Lung (tissue), 12 donors: Measurements from ENCODE around the gene ETV6. TPM values are rescaled to one million over a fixed set of nuclear protein-coding genes. Genes with fewer than 3 reads are reported as not detected.

Source experiments
- ATAC-seq: fragments of 200-7000 bp; cut with Tn5 transposase; one replicate; pipeline ENCODE4 v1.9.1; 2020; ENCODE audit warnings: moderate number of reproducible peaks; ENCODE audit not compliant: insufficient read depth, low FRiP score
- DNase-seq, 3 donors: peaks; one replicate each; pipeline ENCODE4 v3.0.0-alpha.2; 2013 to 2017
- H3K27ac ChIP-seq, 2 donors: one replicate each; pipeline ENCODE4 v1.5.1; 2013; ENCODE audit warnings: mild to moderate bottlenecking in 2 of 2, moderate library complexity in 2 of 2, control low read depth in 1 of 2, inconsistent platforms in 1 of 2, low read depth in 1 of 2, low read length in 1 of 2
- H3K27me3 ChIP-seq, 3 donors: one replicate each; pipeline ENCODE4 v1.5.1; 2013; ENCODE audit warnings: low read length in 2 of 3; ENCODE audit not compliant: control insufficient read depth in 3 of 3, insufficient read depth in 3 of 3
- H3K36me3 ChIP-seq, 4 donors: one replicate each; pipeline ENCODE4 v1.5.1; 2013; ENCODE audit warnings: low read length in 4 of 4, mild to moderate bottlenecking in 1 of 4, moderate library complexity in 1 of 4; ENCODE audit not compliant: control insufficient read depth in 4 of 4, insufficient read depth in 4 of 4
- H3K4me1 ChIP-seq, 5 donors: one replicate each; pipeline ENCODE4 v1.5.1; 2013; ENCODE audit warnings: low read length in 5 of 5, mild to moderate bottlenecking in 2 of 5, moderate library complexity in 1 of 5; ENCODE audit not compliant: control insufficient read depth in 5 of 5, insufficient read depth in 5 of 5
- H3K4me3 ChIP-seq: one replicate; pipeline ENCODE4 v1.5.1; 2013; ENCODE audit warnings: mild to moderate bottlenecking, control low read depth, moderate library complexity
- H3K9ac ChIP-seq, 2 donors: one replicate each; pipeline ENCODE4 v1.5.1; 2013; ENCODE audit warnings: low read length in 2 of 2, control low read depth in 1 of 2; ENCODE audit not compliant: insufficient read depth in 1 of 2
- H3K9me3 ChIP-seq, 4 donors: one replicate each; pipeline ENCODE4 v1.5.1; 2013; ENCODE audit warnings: low read length in 3 of 4, mild to moderate bottlenecking in 1 of 4, moderate library complexity in 1 of 4; ENCODE audit not compliant: control insufficient read depth in 4 of 4, insufficient read depth in 3 of 4
- whole genome bisulfite sequencing, 2 donors: extraction: QIAGEN DNeasy Blood & Tissue Kit; methylation state at CpG; one replicate each; pipeline ENCODE4 v1.1.7; 2013; 5-methylcytosine and 5-hydroxymethylcytosine counted together
- polyA plus RNA-seq, 2 donors: library from polyadenylated mRNA; stranded (reverse); fragments of 200-250 nt; gene quantifications; one replicate each; pipeline ENCODE4 v1.2.1, GENCODE V29; 2013
- total RNA-seq, 2 donors: library from RNA; depleted of rRNA in 1 of 2; stranded (reverse); fragments of >200 nt in 1 of 2; gene quantifications; one replicate each; pipeline ENCODE4 v1.2.1, GENCODE V29; 2014 to 2021
- TF ChIP-seq, protein P1 (sequence below): IDR thresholded peaks from 2 replicates; pipeline ENCODE4 v1.5.1; 2012; ENCODE audit warnings: mild to moderate bottlenecking; ENCODE audit errors: control extremely low read depth, extremely low read depth
- donor health status: control.
- donor health status: control.
- donor health status: Bipolar disorder and iron deficiency.
- donor health status: healthy.
- donor health status: DM: yes; HTN: yes; CAD: no.

Gene ETV6
- total and polyA plus RNA-seq, 4 donors, result 8.6 to 45.7 (median 13.6) TPM

DNA sequence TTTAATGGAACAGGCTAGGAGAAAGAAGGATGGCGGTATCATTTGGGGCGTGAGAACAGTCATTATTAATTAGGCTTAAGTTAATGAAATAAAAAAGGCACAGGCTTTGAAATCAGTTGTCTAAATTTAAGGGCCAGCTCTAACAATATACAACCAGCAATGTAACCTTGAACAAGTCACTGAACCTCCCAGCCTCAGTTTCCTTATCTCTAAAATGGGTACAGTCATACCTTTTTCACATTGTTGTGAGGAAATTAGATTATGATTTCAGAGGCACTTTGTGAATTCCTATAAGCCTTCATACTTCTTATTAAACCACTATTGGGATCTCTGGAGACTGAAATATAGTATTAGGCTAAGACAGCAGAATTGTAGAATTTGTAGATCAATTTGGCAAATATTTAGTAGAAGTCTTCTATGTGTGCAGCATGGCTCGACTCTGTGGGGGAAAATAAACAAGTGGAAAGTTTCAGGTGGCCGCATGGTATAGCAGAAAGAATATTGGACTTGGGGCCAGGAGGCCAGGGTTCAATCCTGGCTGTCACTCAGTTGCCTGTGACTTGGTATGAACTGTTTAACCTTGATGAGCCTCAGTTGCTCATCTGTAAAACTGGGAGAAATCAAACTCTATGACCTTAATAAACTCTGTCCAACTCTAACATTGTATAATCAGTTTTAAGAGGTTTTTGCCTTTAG lies 117.7 kb downstream of the ETV6 start:
- TF ChIP-seq, protein P1, sequence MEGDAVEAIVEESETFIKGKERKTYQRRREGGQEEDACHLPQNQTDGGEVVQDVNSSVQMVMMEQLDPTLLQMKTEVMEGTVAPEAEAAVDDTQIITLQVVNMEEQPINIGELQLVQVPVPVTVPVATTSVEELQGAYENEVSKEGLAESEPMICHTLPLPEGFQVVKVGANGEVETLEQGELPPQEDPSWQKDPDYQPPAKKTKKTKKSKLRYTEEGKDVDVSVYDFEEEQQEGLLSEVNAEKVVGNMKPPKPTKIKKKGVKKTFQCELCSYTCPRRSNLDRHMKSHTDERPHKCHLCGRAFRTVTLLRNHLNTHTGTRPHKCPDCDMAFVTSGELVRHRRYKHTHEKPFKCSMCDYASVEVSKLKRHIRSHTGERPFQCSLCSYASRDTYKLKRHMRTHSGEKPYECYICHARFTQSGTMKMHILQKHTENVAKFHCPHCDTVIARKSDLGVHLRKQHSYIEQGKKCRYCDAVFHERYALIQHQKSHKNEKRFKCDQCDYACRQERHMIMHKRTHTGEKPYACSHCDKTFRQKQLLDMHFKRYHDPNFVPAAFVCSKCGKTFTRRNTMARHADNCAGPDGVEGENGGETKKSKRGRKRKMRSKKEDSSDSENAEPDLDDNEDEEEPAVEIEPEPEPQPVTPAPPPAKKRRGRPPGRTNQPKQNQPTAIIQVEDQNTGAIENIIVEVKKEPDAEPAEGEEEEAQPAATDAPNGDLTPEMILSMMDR, result no peak
- no peak for DNase-seq
- ATAC-seq, result no peak
- H3K9ac ChIP-seq, result no peak overlapping the region
- H3K9me3 ChIP-seq, result no peaks in the 10 kb centered on the region
- 81 to 93% methylated on average over 4 of the region's 4 CpGs for WGBS, 2 donors
- H3K27me3 ChIP-seq, result no peaks in the 10 kb centered on the region
- H3K4me3 ChIP-seq, result no peak overlapping the region
- peaks cover 0 to 2% (median 0%) of the 10 kb centered on the region in 4 donors for H3K36me3 ChIP-seq
- peaks cover 18 to 44% (median 26%) of the 10 kb centered on the region in 5 donors for H3K4me1 ChIP-seq
- peak overlapping the region in 1 of 2 donors; percentile 33 for H3K27ac ChIP-seq

DNA sequence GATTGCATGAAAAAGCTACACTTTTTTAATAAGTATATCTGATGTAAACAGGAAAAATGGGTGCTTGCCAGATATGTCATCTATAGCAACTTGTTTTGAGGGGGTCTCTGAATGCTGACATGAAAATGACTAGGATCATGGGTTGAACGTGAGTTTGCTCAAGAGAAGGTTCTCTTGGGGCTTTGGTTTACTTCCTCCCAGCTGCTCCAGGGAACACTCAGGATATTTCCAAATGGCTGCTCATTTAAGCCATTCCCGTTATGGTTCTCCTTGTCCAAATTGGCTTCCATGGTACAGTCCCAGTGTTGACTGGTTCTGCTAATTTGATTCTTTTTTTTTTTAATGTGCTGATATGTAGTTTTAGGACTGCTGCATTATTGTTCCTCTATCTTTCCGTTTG lies 118.3 kb downstream of the ETV6 start:
- H3K36me3 ChIP-seq, result peaks cover 0 to 2% (median 0%) of the 10 kb centered on the region in 4 donors
- no peak overlapping the region for H3K4me3 ChIP-seq
- DNase-seq, result no peak
- H3K9me3 ChIP-seq, result no peaks in the 10 kb centered on the region
- no peak overlapping the region for H3K9ac ChIP-seq
- ATAC-seq, result no peak
- peak overlapping the region in 1 of 2 donors; percentile 13 for H3K27ac ChIP-seq
- H3K27me3 ChIP-seq, result no peaks in the 10 kb centered on the region
- peaks cover 16 to 44% (median 25%) of the 10 kb centered on the region in 5 donors for H3K4me1 ChIP-seq
- 43 to 68% methylated on average over 3 of the region's 3 CpGs for WGBS, 2 donors
- TF ChIP-seq, protein P1, result no peak

DNA sequence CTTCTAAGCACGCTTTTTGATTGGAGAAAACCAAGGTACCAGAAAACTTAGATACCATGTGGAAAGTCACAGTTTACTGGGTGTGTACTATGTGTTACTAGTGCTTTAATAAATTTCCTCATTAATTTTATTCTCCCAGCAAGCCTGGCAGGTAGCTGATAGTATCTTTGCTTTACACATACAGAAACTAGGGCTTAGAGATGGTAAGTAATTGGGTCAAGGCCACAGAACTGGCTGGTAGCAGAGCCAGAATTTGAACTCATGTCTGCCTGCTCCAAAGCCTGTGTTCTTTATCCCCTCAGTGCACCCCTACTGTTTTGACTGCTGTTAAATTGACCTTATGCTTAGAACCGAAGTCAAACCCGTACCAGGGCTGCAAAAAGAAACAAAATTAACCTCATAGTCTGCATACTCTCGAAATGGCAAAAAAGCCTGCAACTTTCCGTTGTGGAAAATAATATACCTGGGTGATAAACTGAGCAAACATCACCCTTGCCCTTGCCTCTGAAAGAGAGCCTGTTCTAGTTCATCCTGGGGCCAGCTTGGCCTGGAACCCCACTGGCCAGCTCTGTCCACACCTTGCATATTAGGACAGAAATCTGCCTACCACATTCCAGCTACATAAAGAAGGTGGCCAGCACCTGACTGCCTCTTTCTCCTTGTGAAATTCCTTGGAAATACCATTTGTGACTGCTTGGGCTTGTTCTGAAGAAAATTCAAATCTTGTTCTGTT lies 118.9 kb downstream of the ETV6 start:
- H3K9me3 ChIP-seq, result no peaks in the 10 kb centered on the region
- H3K4me1 ChIP-seq, result peaks cover 10 to 40% (median 25%) of the 10 kb centered on the region in 5 donors
- no peak overlapping the region for H3K4me3 ChIP-seq
- H3K9ac ChIP-seq, result no peak overlapping the region
- WGBS, 2 donors, result 88 to 90% methylated on average over 5 of the region's 5 CpGs
- no peaks in the 10 kb centered on the region for H3K27me3 ChIP-seq
- H3K36me3 ChIP-seq, result peaks cover 0 to 2% (median 0%) of the 10 kb centered on the region in 4 donors
- ATAC-seq, result no peak
- DNase-seq, result no peak
- TF ChIP-seq, protein P1, result no peak
- no peak overlapping the region for H3K27ac ChIP-seq
